ENCODE results near the gene GPATCH3. TPM values are rescaled to one million over a fixed set of nuclear protein-coding genes. Genes with fewer than 3 reads are reported as not detected.

Gene GPATCH3
- total RNA-seq, 2 donors from 2014 or later, result 6.2 to 8.3 TPM

DNA sequence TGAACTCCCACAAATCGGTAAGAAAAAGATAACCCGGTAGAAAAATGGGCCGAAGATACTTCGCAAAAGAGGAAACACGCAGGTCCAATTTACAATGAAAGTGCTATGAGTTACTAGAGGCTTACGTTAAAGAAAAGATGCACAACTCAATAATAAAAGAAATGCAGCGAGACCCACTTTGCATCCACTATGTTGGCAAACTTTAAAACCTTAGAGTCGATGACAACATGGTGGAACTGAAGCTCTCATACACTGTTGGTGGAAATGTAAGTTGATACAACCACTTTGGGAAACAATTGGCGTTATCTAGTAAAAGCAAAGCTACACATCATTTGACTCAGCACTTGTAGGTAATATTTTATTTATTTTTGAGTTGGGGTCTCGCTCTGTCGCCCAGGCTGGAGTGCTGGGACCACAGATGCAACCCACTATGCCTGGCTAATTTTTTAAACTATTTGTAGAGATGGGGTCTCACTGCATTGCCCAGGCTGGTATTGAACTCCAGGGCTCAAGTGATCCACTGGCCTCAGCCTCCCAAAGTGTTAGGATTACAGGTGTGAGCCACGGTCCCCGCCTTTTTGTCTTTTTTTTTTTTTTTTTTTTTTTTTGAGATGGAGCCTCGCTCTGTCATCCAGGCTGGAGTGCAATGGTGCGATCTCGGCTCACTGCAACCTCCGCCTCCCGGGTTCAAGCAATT lies 696 bp upstream of the GPATCH3 start:
- Histone ChIP-seq H3K4me3 (peak overlapping the region; percentile 86 to 87), H3K27me3 (no peaks in the 10 kb centered on the region), H3K27ac (peak overlapping the region; percentile 78 to 84), H3K9me3 (no peaks in the 10 kb centered on the region), H3K4me1 (peaks cover 0 to 18% of the 10 kb centered on the region in 2 donors), H3K36me3 (peaks cover 17% of the 10 kb centered on the region)
- TF ChIP-seq, protein P1, sequence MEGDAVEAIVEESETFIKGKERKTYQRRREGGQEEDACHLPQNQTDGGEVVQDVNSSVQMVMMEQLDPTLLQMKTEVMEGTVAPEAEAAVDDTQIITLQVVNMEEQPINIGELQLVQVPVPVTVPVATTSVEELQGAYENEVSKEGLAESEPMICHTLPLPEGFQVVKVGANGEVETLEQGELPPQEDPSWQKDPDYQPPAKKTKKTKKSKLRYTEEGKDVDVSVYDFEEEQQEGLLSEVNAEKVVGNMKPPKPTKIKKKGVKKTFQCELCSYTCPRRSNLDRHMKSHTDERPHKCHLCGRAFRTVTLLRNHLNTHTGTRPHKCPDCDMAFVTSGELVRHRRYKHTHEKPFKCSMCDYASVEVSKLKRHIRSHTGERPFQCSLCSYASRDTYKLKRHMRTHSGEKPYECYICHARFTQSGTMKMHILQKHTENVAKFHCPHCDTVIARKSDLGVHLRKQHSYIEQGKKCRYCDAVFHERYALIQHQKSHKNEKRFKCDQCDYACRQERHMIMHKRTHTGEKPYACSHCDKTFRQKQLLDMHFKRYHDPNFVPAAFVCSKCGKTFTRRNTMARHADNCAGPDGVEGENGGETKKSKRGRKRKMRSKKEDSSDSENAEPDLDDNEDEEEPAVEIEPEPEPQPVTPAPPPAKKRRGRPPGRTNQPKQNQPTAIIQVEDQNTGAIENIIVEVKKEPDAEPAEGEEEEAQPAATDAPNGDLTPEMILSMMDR (IDR thresholded peaks at IDR 0.05), result no peak
- no peak for DNase-seq (ENCODE audit: low spot score)

DNA sequence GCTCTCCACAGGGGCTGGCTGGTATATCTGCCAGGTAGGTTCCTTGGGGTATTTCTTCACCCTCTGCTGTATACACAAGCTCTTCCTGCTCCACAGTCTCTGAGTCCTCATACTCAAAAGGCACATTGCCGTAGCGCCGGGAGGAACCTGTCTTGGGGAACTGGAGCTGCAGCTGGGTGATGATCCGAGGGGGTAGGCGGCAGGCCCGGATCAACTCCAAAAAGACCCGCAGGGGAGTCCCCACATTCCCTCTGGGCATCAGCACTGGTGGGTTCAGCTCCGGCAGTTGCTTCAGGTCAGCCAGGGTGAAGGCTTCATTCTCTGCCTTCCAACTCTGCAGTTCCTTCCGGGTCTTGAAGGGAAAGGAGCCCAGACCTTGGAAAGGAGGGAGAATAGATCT lies 2.9 kb downstream of the GPATCH3 start:
- H3K27me3 ChIP-seq, result no peaks in the 10 kb centered on the region
- H3K4me1 ChIP-seq, result peaks cover 0 to 18% of the 10 kb centered on the region in 2 donors
- no peaks in the 10 kb centered on the region for H3K9me3 ChIP-seq
- H3K27ac ChIP-seq, result no peak overlapping the region
- TF ChIP-seq, protein P1 (IDR thresholded peaks at IDR 0.05), result no peak
- H3K36me3 ChIP-seq, result peaks cover 51% of the 10 kb centered on the region
- no peak for DNase-seq (ENCODE audit: low spot score)
- no peak overlapping the region for H3K4me3 ChIP-seq

DNA sequence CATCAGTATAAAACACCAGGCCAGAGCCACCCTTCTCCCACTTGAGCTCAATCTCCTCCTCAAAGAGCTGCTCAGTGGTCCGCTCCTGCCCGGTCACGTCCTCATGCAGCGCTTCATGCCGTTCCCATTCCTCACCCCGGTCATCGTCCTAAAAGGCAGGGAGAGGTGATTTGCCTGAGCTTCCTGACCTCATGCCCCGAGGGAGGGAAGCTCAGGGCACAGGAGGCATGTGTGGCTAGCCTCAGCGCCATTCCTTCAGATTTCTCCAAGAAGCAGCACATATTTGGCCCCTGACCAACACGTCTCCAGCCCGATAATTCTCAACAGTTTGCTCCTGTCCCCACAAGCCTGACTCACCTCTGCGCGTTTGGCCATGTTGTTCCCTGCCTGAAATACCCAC lies 6.0 kb downstream of the GPATCH3 start:
- TF ChIP-seq, protein P1 (IDR thresholded peaks at IDR 0.05), result no peak
- no peaks in the 10 kb centered on the region for H3K27me3 ChIP-seq
- peaks cover 0 to 19% of the 10 kb centered on the region in 2 donors for H3K4me1 ChIP-seq
- H3K9me3 ChIP-seq, result no peaks in the 10 kb centered on the region
- DNase-seq (ENCODE audit: low spot score), result no peak
- H3K36me3 ChIP-seq, result peaks cover 58% of the 10 kb centered on the region
- no peak overlapping the region for H3K27ac ChIP-seq
- H3K4me3 ChIP-seq, result no peak overlapping the region

DNA sequence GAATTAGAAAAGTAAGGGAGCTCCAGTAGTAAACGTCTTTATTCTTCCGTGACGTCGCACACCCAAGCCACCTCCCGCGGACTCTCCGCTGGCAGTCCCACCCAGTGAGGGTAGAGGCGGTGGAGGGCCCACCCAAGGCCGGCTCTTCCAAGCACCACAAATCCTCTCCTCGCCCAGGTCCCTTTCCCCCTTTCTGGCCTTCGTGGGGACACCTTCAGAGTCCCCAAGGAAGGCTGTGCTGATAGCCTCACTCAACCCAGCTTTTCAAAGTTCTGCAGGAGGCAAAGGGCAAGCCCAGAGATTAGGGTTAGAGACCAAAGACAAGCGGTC lies 9.8 kb downstream of the GPATCH3 start:
- DNase-seq (ENCODE audit: low spot score), result no peak
- Histone ChIP-seq H3K27ac (peak overlapping the region; percentile 87 to 90), H3K9me3 (no peaks in the 10 kb centered on the region), H3K4me1 (peaks cover 0 to 26% of the 10 kb centered on the region in 2 donors), H3K27me3 (no peaks in the 10 kb centered on the region), H3K36me3 (peaks cover 65% of the 10 kb centered on the region), H3K4me3 (peak overlapping the region; percentile 95 to 96)
- TF ChIP-seq, protein P1 (IDR thresholded peaks at IDR 0.05), result no peak

DNA sequence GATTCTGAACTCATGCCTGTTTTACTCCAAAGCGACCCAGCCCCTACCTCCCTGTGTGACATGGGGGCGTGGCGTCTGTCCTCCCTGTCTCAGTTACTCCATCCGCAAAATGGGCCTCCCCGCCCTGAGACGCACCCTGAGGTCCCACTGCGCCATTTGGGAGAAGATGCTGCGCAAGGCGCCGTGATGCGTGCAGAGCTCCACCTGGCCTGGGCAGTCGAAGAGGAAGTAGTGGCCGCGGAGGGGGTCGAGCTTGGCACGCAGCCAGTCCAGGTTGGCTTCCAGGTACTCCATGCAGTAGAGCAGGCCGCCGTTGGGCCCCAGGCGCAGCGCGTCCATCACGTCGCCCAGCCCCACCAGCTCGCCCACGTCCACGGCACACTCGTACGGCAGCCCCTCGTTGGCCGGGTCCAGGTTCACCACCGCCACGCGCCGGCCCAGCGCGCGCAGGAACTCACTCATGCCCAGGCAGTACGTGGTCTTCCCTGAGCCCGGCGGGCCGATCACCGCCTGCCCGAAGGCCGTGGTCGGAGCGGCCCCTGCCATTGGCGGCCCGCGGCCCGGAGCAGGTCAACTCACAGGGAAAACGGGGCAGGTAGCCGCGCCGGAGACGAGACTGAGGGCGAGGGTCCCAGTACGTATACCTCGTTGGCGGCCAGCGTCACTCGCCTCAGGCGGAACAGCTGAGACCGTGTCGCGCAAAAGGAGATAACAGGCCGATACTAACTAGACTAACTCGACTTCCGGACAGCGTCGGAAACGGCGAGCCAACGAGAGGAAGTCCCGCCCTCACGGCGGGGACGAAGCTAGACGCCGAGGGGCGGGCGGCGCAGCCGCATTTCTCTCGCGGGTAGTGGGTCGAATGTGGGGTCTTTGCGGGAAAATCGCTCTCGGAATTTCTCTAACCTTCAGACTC lies 10.5 kb downstream of the GPATCH3 start, which contains the start of gene GPN2:
GPN2 (minus strand) TSS at position 733 of the 916 bp plus-strand sequence; CDS start at position 546, 187 bp downstream.
- Histone ChIP-seq H3K27ac (peak within 1 kb of the TSS; percentile 87 to 90), H3K36me3 (peaks cover 65% of the 10 kb centered on the region), H3K4me3 (peak within 1 kb of the TSS; percentile 95 to 96), H3K27me3 (no peaks in the 10 kb centered on the region), H3K9me3 (no peaks in the 10 kb centered on the region), H3K4me1 (peaks cover 0 to 26% of the 10 kb centered on the region in 2 donors)
- peak; percentile 77 for DNase-seq (ENCODE audit: low spot score)
- TF ChIP-seq, protein P1 (IDR thresholded peaks at IDR 0.05), result no peak
